Left hindlimb (tissue), 1 donor: Measurements from ENCODE around the gene HIVEP3.

Experiments used
- DNase-seq: peaks from one replicate; pipeline ENCODE4 v3.0.0-alpha.2; 2018

Gene HIVEP3

GRCh38 chr1:41541592-41541952 is 377.1 kb downstream of the HIVEP3 start:
- DNase-seq = no peak

GRCh38 chr1:41540886-41541591 is 377.7 kb downstream of the HIVEP3 start:
- peak; percentile 22 for DNase-seq

GRCh38 chr1:41539999-41540398 is 378.7 kb downstream of the HIVEP3 start:
- peak; percentile 6 for DNase-seq

- peak; percentile 10 for DNase-seq
These were observed 379.3 kb downstream of the HIVEP3 start for GRCh38 chr1:41539418-41539805.

GRCh38 chr1:41538741-41539417 is 379.8 kb downstream of the HIVEP3 start:
- DNase-seq = peak; percentile 12

- peak; percentile 65 for DNase-seq
These were observed 380.9 kb downstream of the HIVEP3 start for GRCh38 chr1:41537788-41538351.

GRCh38 chr1:41537251-41537650 is 381.5 kb downstream of the HIVEP3 start:
- DNase-seq = peak; percentile 24

- peak; percentile 65 for DNase-seq
These were observed 382.3 kb downstream of the HIVEP3 start for GRCh38 chr1:41536361-41536802.

GRCh38 chr1:41535716-41536115 is 383.0 kb downstream of the HIVEP3 start:
- no peak for DNase-seq

GRCh38 chr1:41535276-41535675 is 383.4 kb downstream of the HIVEP3 start:
- DNase-seq = peak; percentile 19

GRCh38 chr1:41534181-41535076 is 384.3 kb downstream of the HIVEP3 start:
- peak; percentile 18 for DNase-seq

GRCh38 chr1:41533731-41534080 is 385.0 kb downstream of the HIVEP3 start:
- no peak for DNase-seq

- peak; percentile 12 for DNase-seq
These were observed 385.5 kb downstream of the HIVEP3 start for GRCh38 chr1:41533016-41533730.

- no peak for DNase-seq
These were observed 386.3 kb downstream of the HIVEP3 start for GRCh38 chr1:41532206-41532975.

- no peak for DNase-seq
These were observed 388.3 kb downstream of the HIVEP3 start for GRCh38 chr1:41530411-41530810.

- DNase-seq = no peak
These were observed 388.9 kb downstream of the HIVEP3 start for GRCh38 chr1:41529621-41530395.

GRCh38 chr1:41528726-41529605 is 389.8 kb downstream of the HIVEP3 start:
- DNase-seq = no peak

GRCh38 chr1:41528106-41528505 is 390.6 kb downstream of the HIVEP3 start:
- no peak for DNase-seq

- no peak for DNase-seq
These were observed 391.7 kb downstream of the HIVEP3 start for GRCh38 chr1:41526956-41527561.
